Raji (cell line): ENCODE results near the gene ZNF213.

ENCODE experiments used
- POLR2A ChIP-seq: IDR thresholded peaks from 2 replicates; pipeline ENCODE4 v1.6.1; 2011; ENCODE audit warnings: low read depth, low read length, control low read depth; ENCODE audit not compliant: insufficient read depth

ZNF213 gene

DNA sequence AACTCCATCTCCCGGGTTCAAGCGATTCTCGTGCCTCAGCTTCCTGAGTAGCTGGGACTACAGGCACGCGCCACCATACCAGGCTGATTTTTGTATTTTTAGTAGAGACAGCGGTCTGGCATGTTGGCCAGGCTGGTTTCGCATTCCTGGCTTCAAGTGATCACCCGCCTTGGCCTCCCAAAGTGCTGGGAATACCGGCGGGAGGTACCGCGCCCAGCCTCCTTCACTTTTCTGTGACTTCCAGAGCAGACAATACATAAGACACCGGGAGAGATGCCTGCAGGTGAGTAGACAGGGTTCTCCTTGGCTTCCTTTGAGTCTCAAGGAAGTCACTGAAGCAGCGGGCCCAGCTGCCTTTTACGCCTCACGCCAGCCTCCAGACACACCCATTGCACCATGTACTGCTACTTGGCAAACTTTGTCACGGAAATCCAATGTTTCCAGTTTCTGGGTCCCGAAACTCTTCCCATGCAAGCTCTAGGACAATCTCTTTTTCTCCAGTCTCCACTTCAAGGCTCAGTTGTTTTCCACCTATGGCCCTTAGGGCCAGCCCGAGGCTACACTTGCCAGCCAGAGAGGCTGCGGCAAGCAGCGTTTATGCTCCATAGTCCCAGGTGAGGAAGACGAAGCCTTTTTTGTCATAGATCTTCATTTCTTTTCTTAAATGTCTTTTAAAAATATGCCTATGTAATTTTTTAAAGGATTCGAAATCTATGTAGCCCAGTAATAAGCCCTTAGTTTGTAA lies 52.3 kb downstream of the ZNF213 start:
- TF ChIP-seq POLR2A: no peak

DNA sequence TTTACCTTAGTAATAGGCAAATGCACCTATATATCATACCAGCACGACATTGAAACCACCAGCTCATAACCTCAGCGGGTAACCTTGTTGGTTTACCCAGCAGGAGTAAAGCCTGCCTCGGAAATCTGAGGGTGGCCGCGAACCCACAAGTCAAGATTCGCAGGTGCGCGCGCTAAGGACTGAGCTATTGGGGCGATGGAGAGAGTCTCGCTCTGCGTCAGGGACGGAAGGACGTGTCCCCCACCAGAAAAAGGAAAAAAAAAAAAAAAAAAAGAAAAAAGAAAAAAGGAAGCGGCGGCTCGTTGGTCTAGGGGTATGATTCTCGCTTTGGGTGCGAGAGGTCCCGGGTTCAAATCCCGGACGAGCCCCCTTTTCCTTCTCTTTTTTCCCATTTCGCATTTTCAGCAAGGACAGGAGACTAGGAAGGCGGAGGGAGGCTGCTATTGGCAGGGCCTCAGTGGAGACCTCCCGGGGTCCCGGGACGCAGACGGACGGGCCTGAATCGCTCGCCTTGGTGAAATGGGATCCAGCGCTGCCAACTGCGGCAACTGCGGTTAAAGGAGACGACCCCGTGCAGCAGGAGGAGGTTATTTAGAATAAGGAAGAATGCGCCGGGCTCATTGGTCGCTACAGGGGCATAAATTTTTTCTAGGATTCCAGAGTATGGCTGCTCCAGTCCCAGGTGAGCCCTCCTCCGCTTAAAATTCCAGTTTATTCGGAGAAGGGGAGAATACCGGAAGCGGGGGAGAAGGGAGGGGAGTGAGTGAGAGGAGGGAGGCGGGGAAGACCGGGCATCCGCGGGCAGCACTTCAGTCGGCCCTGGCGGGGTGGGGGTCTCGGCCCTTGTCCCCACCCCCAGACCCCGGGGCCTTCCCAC lies 53.2 kb downstream of the ZNF213 start, which contains the start of gene OR1F1:
TSS of gene OR1F1 (plus strand) at position 407 of the 877 bp plus-strand sequence.
- no peak for TF ChIP-seq POLR2A

DNA sequence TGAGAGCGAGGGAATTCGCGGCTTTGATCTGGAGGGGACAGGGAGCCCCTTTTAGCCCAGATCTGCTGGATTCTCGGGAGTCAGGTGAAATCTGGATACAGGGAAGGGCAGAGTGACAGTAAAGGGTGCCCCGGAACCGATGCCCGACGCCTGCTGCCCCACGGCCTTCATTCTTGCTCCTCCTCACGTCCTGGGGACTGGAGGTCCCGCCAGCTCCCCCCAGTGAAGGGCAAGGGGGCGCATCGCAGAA lies 53.8 kb downstream of the ZNF213 start:
- no peak for TF ChIP-seq POLR2A

DNA sequence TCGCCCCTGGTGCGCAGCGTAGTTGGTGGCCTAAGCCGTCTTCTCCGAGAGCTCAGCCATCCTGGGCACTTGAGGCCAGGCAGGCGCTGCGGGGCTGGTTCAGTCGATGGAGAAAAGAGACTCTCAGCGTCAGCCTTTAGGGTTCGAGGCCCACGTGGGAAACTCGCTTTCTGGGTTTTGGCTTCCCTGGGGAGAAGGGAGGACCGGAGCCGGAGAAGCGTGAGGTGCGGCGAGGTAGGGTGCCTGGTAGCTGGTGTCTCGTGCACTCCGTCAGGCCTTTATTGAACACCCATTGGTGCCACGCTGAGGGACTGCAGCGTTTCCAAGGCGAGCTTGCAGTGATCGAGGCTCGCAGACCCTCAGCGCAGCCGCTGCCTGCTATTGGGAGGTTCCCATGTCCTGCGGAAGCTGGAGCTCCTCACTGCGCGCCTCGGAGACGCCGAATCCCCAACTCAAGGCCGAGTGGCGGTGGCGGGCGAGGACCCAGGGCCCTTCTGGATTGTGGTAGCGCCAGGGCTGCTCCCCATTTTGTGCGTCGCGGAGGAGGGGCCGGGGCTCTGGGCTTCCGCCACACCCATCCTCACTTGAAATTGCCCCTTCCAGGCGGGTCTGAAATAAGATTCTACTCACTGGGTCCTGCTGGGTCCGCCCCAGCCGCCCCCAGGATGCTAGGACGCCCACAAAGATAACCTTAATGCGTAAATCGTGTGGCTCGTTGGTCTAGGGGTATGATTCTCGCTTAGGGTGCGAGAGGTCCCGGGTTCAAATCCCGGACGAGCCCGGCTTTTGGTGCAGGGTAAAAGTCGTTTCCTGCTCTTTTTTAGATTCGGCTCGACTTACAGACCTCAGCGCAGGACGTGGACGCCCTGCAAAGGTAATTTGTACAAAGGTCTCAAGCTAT lies 54.3 kb downstream of the ZNF213 start:
- no peak for TF ChIP-seq POLR2A

DNA sequence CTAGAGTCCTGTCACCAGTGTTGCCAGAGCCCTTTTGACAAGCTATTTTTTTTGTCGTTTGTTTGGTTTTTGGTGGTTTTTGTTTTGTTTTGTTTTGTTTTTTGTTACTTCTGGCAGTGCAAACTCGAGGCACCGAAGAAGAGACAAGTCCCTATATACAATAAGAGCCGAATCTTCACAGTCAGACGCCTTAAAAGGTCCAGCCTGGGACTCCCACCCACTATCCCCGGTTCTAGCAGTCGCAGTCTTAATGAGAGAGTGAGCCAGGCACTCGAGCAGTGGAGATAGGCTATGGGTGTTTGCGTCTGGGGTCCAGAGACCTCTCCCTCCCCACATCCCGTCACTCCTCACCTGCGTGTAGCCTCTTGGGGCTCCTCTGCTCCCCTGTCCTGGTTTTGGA lies 55.0 kb downstream of the ZNF213 start:
- TF ChIP-seq POLR2A: no peak

DNA sequence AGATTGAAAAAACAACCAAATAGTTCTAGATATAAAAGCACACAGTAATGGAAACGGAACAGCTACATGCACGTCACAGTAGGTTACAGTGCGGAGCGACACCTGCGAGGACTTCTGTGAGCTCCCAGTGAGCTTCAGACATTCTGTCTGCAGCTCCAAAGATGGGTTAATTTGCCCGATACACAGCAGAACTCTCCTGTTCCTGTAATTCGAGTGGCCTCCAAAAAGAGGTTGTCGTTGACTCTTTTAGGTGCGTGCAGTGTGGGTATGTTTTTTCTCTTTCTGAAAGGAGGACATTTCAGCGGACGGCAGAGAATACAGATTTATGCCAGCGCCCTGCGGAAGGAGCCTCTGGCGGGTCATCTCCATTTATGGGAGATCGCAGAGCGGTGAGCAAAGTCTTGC lies 56.1 kb downstream of the ZNF213 start:
- TF ChIP-seq POLR2A: no peak
